RWPE2 (cell line): ENCODE measurements around the gene STX5.
"Not testable (repeated sequence)": the region's sequence is repeated elsewhere in the genome, so short reads cannot be mapped to it uniquely, and the experiment has no call there.

Experiments
- ATAC-seq: fragments of 200-7000 bp; cut with Tn5 transposase; 3 replicates; pipeline ENCODE4 v1.9.1; 2021; ENCODE audit warnings: low read depth
- DNase-seq: peaks from one replicate; pipeline ENCODE4 v3.0.0-alpha.2; 2020; ENCODE audit warnings: low spot score
- H3K27ac ChIP-seq: fragments of 450-650 bp; 2 replicates; pipeline ENCODE4 v1.5.1; 2017; ENCODE audit warnings: mild to moderate bottlenecking; ENCODE audit not compliant: poor library complexity, severe bottlenecking
- H3K27me3 ChIP-seq: fragments of 250-450 bp; sonication (Bioruptor Pico); 2 replicates; pipeline ENCODE4 v1.5.1; 2021; ENCODE audit warnings: mild to moderate bottlenecking, moderate library complexity; ENCODE audit not compliant: insufficient read depth, poor library complexity, severe bottlenecking
- H3K36me3 ChIP-seq: fragments of 250-450 bp; sonication (Bioruptor Pico); 2 replicates; pipeline ENCODE4 v1.5.1; 2020; ENCODE audit warnings: low read depth, mild to moderate bottlenecking, moderate library complexity
- H3K4me1 ChIP-seq: fragments of 250-450 bp; sonication (Bioruptor Pico); 2 replicates; pipeline ENCODE4 v1.5.1; 2021; ENCODE audit warnings: mild to moderate bottlenecking, moderate library complexity; ENCODE audit not compliant: insufficient read depth, poor library complexity, severe bottlenecking
- H3K4me3 ChIP-seq: fragments of 250-450 bp; sonication (Bioruptor Pico); 2 replicates; pipeline ENCODE4 v1.5.1; 2021; ENCODE audit warnings: mild to moderate bottlenecking, moderate library complexity; ENCODE audit not compliant: severe bottlenecking
- H3K9me3 ChIP-seq: fragments of 250-450 bp; sonication (Bioruptor Pico); 2 replicates; pipeline ENCODE4 v1.5.1; 2021; ENCODE audit warnings: mild to moderate bottlenecking, moderate library complexity; ENCODE audit not compliant: severe bottlenecking
- CTCF ChIP-seq: fragments of 450-650 bp; IDR thresholded peaks from one replicate; pipeline ENCODE4 v1.5.1; 2017; ENCODE audit warnings: mild to moderate bottlenecking, moderate library complexity; ENCODE audit not compliant: poor library complexity, severe bottlenecking

The STX5 gene

GRCh38 chr11:62770778-62771143 is 61.1 kb downstream of the STX5 start:
- no peak for TF ChIP-seq CTCF
- Histone ChIP-seq H3K27me3 (no peaks in the 10 kb centered on the region), H3K4me1 (peaks cover 8% of the 10 kb centered on the region), H3K27ac (peak overlapping the region; percentile 71), H3K9me3 (no peaks in the 10 kb centered on the region), H3K36me3 (peaks cover 7% of the 10 kb centered on the region), H3K4me3 (peak overlapping the region; percentile 61)
- DNase-seq (no peak), ATAC-seq (peak; percentile 4; the same call in 1 of the 3 replicates)

GRCh38 chr11:62760867-62761227 is 71.0 kb downstream of the STX5 start:
- Histone ChIP-seq H3K36me3 (peaks cover 14% of the 10 kb centered on the region), H3K27ac (peak overlapping the region; percentile 58), H3K4me3 (peak overlapping the region; percentile 57)
- ATAC-seq, H3K27me3 ChIP-seq, H3K9me3 ChIP-seq, DNase-seq, H3K4me1 ChIP-seq: not testable (repeated sequence)

- Histone ChIP-seq H3K27me3 (no peaks in the 10 kb centered on the region), H3K4me1 (peaks cover 5% of the 10 kb centered on the region), H3K36me3 (peaks cover 8% of the 10 kb centered on the region; the same call in 1 of the 2 replicates), H3K27ac (no peak overlapping the region), H3K9me3 (no peaks in the 10 kb centered on the region), H3K4me3 (no peak overlapping the region)
- DNase-seq (no peak), ATAC-seq (no peak)
- TF ChIP-seq CTCF = no peak
These were observed 73.7 kb downstream of the STX5 start for GRCh38 chr11:62757846-62758788.
